Measurements from ENCODE around the gene POLL. TPM values are rescaled to one million over a fixed set of nuclear protein-coding genes. Genes with fewer than 3 reads are reported as not detected.

The POLL gene
- total RNA-seq, 1 donor from 2014 or later: 22.8 TPM

DNA sequence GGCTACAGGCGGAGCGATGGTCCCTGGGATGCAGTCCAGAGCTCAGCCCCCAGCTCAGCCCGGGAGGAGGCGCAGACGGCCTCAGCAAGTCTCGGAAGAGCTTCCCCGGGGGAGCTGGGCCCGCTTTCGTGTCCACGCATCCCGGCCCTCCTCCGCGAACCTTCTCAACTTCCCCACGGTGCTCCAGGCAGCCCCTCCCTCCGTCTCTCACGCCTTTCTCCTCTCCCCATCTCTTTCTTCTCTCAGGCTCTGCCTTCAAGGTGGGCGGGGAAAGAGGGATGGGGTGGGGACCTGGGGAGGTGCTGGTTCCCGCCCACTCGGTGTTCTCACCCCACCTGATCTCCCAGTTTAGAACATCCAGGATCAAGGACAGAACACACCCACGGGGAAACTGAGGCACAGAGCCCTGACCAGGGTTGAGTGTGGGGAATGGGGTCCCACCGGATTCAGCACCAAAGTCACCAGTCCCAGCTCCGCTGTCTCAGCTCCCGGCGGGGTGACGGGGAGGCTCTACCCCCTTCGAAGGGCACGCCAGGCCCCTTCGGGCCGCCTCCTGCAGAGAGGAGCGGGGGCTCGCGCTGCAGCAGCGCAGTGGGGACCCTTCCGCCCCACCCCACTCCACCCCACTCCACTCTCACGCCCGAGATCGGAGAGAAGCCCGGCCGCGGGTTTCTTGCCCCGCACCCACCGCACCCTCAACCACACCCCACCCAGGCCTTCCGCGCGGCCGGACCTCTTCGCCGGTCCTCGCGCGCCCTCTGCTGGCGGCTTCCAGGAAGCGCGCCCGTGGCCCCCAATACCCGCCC, 18.2 kb downstream of the POLL start:
- peak overlapping the region; percentile 83 for H2AFZ ChIP-seq (replicated peaks)
- Mint-ChIP-seq H3K9me3 (peaks cover 2% of the 10 kb centered on the region), H3K27ac (no peak overlapping the region), H3K27me3 (ENCODE audit: insufficient read depth, low read depth) (peaks cover 42% of the 10 kb centered on the region), H3K36me3 (no peaks in the 10 kb centered on the region), H3K4me3 (peak overlapping the region; percentile 67), H3K4me1 (peaks cover 19% of the 10 kb centered on the region)
- H4K20me1 ChIP-seq (ENCODE audit: low read depth): no peaks in the 10 kb centered on the region
- peak; percentile 89 for DNase-seq (ENCODE audit: low spot score)
- peak overlapping the region; percentile 86 for H3K4me2 ChIP-seq
- no peak overlapping the region for H3K27ac ChIP-seq
- H3K27me3 ChIP-seq: peaks cover 84% of the 10 kb centered on the region
- no peaks in the 10 kb centered on the region for H3K36me3 ChIP-seq
- H3F3A ChIP-seq (ENCODE audit: low read depth): peaks cover 24% of the 10 kb centered on the region
- H3K9me3 ChIP-seq (ENCODE audit: low read depth): no peaks in the 10 kb centered on the region
- H3K79me2 ChIP-seq (ENCODE audit: low read depth): no peaks in the 10 kb centered on the region
- TF ChIP-seq EZH2phosphoT487 (IDR thresholded peaks at IDR 0.05) (peak; percentile 25), EZH2 (IDR thresholded peaks at IDR 0.05) (no peak)
- TF ChIP-seq, protein P1, sequence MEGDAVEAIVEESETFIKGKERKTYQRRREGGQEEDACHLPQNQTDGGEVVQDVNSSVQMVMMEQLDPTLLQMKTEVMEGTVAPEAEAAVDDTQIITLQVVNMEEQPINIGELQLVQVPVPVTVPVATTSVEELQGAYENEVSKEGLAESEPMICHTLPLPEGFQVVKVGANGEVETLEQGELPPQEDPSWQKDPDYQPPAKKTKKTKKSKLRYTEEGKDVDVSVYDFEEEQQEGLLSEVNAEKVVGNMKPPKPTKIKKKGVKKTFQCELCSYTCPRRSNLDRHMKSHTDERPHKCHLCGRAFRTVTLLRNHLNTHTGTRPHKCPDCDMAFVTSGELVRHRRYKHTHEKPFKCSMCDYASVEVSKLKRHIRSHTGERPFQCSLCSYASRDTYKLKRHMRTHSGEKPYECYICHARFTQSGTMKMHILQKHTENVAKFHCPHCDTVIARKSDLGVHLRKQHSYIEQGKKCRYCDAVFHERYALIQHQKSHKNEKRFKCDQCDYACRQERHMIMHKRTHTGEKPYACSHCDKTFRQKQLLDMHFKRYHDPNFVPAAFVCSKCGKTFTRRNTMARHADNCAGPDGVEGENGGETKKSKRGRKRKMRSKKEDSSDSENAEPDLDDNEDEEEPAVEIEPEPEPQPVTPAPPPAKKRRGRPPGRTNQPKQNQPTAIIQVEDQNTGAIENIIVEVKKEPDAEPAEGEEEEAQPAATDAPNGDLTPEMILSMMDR (IDR thresholded peaks at IDR 0.05): peak; percentile 90
- H3K9ac ChIP-seq: no peak overlapping the region
- peaks cover 18% of the 10 kb centered on the region for H3K4me1 ChIP-seq
- peak overlapping the region; percentile 53 for H3K4me3 ChIP-seq

DNA sequence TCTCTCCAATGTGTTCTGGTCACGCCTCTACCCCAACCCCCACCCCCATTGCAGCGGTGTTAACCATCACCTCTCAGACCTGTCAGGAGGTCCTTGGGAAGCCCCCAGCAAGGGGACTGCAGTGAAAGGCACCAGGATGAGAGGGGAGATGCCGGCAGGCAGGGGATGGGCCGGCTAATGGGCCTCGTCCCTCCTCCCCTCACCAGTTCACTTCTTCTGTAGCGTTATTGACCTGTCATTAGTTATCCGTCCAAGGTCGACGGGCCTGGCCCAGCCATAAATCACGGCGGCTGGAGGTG, 18.8 kb downstream of the POLL start:
- no peak overlapping the region for H3K27ac ChIP-seq
- H3K79me2 ChIP-seq (ENCODE audit: low read depth): no peaks in the 10 kb centered on the region
- H3K9me3 Mint-ChIP-seq: no peaks in the 10 kb centered on the region
- peak overlapping the region; percentile 53 for H3K4me3 ChIP-seq
- no peaks in the 10 kb centered on the region for H3K9me3 ChIP-seq (ENCODE audit: low read depth)
- no peak for DNase-seq (ENCODE audit: low spot score)
- peak overlapping the region; percentile 86 for H3K4me2 ChIP-seq
- H3K36me3 ChIP-seq: no peaks in the 10 kb centered on the region
- H2AFZ ChIP-seq (replicated peaks): peak overlapping the region; percentile 83
- no peaks in the 10 kb centered on the region for H4K20me1 ChIP-seq (ENCODE audit: low read depth)
- H3F3A ChIP-seq (ENCODE audit: low read depth): peaks cover 24% of the 10 kb centered on the region
- no peak overlapping the region for H3K9ac ChIP-seq
- peak overlapping the region; percentile 67 for H3K4me3 Mint-ChIP-seq
- H3K27me3 ChIP-seq: peaks cover 88% of the 10 kb centered on the region
- H3K4me1 Mint-ChIP-seq: peaks cover 16% of the 10 kb centered on the region
- peaks cover 45% of the 10 kb centered on the region for H3K27me3 Mint-ChIP-seq (ENCODE audit: insufficient read depth, low read depth)
- H3K4me1 ChIP-seq: peaks cover 18% of the 10 kb centered on the region
- TF ChIP-seq EZH2phosphoT487 (IDR thresholded peaks at IDR 0.05) (no peak), EZH2 (IDR thresholded peaks at IDR 0.05) (no peak)
- H3K36me3 Mint-ChIP-seq: no peaks in the 10 kb centered on the region
- no peak overlapping the region for H3K27ac Mint-ChIP-seq

- DNase-seq (ENCODE audit: low spot score): no peak
- Mint-ChIP-seq H3K27me3 (ENCODE audit: insufficient read depth, low read depth) (peaks cover 39% of the 10 kb centered on the region), H3K27ac (no peak overlapping the region), H3K4me3 (no peak overlapping the region), H3K4me1 (peaks cover 16% of the 10 kb centered on the region), H3K9me3 (no peaks in the 10 kb centered on the region), H3K36me3 (no peaks in the 10 kb centered on the region)
- Histone ChIP-seq H3K79me2 (ENCODE audit: low read depth) (no peaks in the 10 kb centered on the region), H3K4me1 (peaks cover 18% of the 10 kb centered on the region), H3K27me3 (peaks cover 87% of the 10 kb centered on the region), H4K20me1 (ENCODE audit: low read depth) (no peaks in the 10 kb centered on the region), H3K9me3 (ENCODE audit: low read depth) (no peaks in the 10 kb centered on the region), H3K4me2 (no peak overlapping the region), H3K9ac (no peak overlapping the region), H2AFZ (replicated peaks) (no peak overlapping the region), H3K27ac (no peak overlapping the region), H3K4me3 (no peak overlapping the region), H3F3A (ENCODE audit: low read depth) (peaks cover 24% of the 10 kb centered on the region), H3K36me3 (no peaks in the 10 kb centered on the region)
- TF ChIP-seq, protein P1 (IDR thresholded peaks at IDR 0.05): no peak
- no peak for TF ChIP-seq EZH2 (IDR thresholded peaks at IDR 0.05)
- no peak for TF ChIP-seq EZH2phosphoT487 (IDR thresholded peaks at IDR 0.05)
Observed at GRCh38 chr10:101568054-101568745, 19.9 kb downstream of the POLL start.
